Left kidney (tissue), 2 donors: ENCODE data around the gene RWDD1. TPM values are rescaled to one million over a fixed set of nuclear protein-coding genes. Genes with fewer than 3 reads are reported as not detected.

Experiments
- DNase-seq: peaks from one replicate; pipeline ENCODE4 v3.0.0-alpha.2; 2013
- polyA plus RNA-seq: library from polyadenylated mRNA; unstranded; fragments of 120-200 nt; gene quantifications from one replicate; pipeline ENCODE4 v1.2.1, GENCODE V29; 2013; ENCODE audit not compliant: insufficient read length

RWDD1 gene
- polyA plus RNA-seq, 1 donor, result 82.8 TPM

- DNase-seq, result no peak
Measured at GRCh38 chr6:116556814-116557415, 14.4 kb upstream of the RWDD1 start.

GRCh38 chr6:116557893-116558292 lies 13.4 kb upstream of the RWDD1 start:
- peak; percentile 36 for DNase-seq

DNA sequence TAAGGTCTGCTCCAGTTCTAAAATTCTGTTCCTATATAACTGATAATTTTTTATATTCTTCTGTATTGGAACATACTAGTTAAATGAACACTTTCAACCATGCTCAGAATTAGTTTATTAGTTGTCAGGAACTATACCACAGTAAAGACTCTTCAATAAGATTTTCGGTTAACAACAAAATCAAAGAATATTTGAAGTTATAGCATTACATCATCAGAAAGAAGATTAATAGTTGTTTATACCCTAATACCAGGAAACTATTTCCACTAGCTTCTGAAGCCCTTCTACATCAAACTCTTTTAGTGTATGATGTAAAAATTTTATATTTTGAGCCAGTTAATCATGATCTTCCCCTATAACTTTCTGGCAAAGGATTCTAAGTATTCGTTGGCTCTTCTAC lies 11.2 kb upstream of the RWDD1 start:
- DNase-seq, result no peak

DNA sequence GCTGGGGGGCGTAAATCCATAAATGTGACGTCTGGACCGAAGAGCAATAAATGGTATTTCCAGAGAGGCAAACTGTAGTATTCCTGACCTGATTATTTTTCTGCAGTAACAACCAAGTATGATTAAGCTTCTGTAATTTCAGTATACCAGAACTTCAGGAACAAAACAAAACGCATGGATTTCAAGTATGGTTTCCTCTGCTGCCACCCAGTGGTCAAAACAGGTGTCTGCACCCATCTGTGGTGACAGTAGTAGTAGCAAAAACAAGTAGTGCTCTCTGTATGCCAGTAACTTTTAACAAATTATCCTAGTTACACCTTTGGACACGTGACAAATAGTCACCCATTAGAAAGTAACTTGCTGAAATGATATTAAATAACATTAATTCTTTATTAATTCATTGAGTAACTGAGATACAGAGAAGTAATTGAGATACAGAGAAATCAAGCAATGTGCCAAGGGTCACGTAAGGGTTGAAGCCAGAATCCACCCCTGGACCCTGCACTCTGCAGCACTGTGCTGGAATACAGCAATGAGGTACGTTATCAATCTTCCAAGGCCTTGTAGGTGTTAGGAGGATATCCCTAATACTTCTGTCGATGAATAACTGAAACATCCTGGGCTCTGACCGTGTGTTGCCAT lies 9.8 kb upstream of the RWDD1 start:
- DNase-seq, result peak; percentile 77

DNA sequence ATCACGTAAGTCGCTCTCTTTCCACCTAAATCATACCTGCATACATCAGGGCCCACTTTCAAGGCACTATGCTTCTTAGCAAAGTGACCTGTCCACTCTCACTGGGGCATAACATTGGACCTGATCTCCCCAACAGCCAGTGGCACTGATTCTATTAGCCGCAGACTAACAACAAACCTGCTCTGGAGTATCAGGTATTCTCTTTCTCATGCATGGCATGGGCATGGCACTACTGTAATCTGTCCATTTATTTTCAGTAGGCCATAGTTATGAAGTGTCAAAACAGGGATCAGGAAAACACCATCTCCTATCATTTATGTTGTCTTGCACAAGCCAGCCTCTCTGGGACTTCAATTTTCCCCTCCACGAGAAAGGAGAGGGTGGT lies 9.3 kb upstream of the RWDD1 start:
- no peak for DNase-seq

- DNase-seq, result peak; percentile 17
Measured at GRCh38 chr6:116562614-116563013, 8.7 kb upstream of the RWDD1 start.

DNA sequence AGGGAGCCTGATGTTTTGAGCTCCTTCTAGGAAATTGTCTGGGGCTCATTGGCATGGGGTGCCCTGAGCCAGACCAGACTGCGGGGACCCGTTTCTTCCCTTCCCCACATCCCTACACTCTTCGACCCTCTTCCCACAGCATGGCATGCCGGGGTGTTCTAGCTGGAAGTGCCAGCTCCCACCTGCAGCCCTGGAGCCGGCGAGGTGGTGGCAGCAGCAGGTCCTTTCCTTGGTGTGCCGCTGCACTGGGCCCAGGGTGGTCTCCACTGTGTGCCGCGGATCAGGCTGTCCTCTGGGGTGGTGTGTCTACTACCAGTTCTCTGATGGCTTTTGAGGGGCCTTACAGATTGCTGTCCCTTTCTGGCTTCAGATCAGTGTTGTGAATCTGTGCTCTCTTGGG lies 7.5 kb upstream of the RWDD1 start:
- no peak for DNase-seq

- DNase-seq, result no peak
Measured at GRCh38 chr6:116564311-116564710, 7.0 kb upstream of the RWDD1 start.

- DNase-seq, result peak; percentile 17
Measured at GRCh38 chr6:116564921-116565872, 6.1 kb upstream of the RWDD1 start.

- DNase-seq, result no peak
Measured at GRCh38 chr6:116568111-116568510, 3.2 kb upstream of the RWDD1 start.

GRCh38 chr6:116568821-116569755 lies 2.2 kb upstream of the RWDD1 start:
- no peak for DNase-seq

GRCh38 chr6:116571683-116572000 lies 338 bp downstream of the RWDD1 start:
- no peak for DNase-seq

GRCh38 chr6:116572162-116572561 lies 858 bp downstream of the RWDD1 start:
- DNase-seq, result peak; percentile 11

DNA sequence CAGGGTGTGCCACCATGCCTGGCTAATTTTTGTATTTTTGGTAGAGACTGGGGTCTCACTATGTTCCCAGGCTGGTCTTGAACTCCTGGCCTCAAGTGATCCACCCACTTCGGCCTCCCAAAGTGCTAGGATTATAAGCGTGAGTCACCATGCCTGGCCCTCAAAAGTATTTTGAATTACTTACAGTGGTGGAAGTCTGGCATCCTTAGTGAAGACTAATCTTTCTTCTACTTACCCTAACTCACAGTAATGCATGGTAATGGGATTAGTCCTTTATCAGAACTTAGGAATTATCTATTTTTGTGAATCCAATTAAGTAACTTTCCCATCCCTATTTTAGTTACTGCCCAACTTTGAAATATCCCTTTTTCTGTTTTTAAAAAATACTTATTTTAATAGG lies 3.9 kb downstream of the RWDD1 start:
- no peak for DNase-seq

- DNase-seq, result no peak
Measured at GRCh38 chr6:116577486-116577885, 6.2 kb downstream of the RWDD1 start.

- DNase-seq, result no peak
Measured at GRCh38 chr6:116578335-116578734, 7.0 kb downstream of the RWDD1 start.

- DNase-seq, result no peak
Measured at GRCh38 chr6:116579143-116579542, 7.8 kb downstream of the RWDD1 start.

- DNase-seq, result no peak
Measured at GRCh38 chr6:116580198-116580597, 8.9 kb downstream of the RWDD1 start.

DNA sequence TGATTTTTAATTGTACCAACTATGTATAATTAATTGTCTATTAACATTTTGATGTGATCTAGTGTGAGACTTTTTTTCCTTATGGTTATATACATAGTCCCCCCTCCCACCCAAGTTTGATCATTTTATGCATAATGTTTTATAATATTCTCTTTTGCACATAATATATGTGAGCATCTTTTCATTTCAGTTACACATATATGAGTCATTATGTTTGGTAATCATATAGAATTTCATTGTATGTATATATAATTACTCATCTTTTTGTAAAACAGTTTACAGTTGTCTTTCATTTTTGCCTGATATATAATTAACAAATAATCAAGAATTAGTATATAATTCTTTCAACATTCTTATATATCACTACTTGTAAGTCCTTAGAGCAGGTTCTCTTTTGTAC lies 15.0 kb downstream of the RWDD1 start:
- DNase-seq, result no peak

DNA sequence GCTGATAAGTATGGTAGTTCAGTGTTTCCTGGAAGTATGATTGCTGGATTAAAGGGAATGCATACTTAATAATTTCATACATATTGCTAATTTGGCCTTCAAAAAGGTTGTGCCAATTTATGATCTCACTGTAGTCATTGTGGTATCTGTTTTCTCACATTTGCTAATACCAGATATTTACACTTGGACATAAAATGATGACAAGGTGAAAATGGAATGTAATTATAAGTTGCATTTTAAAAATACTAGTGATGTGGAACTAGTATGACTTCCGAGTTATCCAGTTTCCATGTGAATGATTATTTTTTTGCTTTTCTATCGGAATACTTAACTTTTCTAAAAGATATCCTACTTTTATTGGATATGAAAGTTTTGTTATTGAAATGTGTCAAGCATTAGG lies 15.4 kb downstream of the RWDD1 start:
- DNase-seq, result no peak

DNA sequence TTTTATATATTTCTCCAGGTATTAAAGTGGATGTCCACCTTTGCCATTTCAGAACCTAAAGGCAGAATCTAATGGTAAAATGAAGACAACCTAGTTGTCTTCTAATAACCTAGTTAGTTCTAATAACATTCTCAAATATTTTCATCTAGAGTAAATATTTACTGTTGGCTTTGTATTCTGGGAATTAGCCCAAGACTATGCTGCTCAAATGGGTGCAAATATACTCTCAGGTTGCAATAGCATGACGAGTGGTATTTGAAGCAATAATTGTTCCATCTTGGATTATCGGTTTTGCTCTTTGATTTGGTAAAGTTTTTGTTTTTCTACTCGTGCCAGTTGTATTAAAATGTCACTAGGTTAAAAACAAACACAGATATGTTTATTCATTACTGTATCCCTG lies 23.9 kb downstream of the RWDD1 start:
- no peak for DNase-seq

DNA sequence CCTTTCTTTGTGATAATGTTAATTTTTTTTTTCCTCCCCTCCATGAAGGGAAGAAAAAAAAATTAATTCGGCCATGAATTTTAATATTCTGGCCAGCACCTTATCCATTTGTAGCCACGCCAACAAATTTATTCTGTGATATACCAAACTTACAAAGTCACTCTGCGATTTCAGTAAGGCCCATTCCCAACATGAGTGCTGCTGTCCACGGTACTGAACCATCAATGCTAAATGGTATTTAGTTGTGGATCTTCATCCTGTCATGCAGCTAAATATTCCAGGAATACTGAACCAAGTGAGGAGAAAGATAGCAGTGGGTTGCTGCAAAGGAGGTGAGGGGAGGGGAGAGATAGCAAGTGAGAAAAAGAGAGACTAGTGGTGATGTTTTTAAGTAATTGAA lies 25.5 kb downstream of the RWDD1 start:
- DNase-seq, result peak; percentile 36
